SHP77 (cell line): ENCODE measurements around the gene CDKN1B.

ENCODE experiments used
- DNase-seq, 2 experiments: peaks; one replicate each; lab custom pipeline; 2025; lab: John Stamatoyannopoulos, UW

Gene CDKN1B

DNA sequence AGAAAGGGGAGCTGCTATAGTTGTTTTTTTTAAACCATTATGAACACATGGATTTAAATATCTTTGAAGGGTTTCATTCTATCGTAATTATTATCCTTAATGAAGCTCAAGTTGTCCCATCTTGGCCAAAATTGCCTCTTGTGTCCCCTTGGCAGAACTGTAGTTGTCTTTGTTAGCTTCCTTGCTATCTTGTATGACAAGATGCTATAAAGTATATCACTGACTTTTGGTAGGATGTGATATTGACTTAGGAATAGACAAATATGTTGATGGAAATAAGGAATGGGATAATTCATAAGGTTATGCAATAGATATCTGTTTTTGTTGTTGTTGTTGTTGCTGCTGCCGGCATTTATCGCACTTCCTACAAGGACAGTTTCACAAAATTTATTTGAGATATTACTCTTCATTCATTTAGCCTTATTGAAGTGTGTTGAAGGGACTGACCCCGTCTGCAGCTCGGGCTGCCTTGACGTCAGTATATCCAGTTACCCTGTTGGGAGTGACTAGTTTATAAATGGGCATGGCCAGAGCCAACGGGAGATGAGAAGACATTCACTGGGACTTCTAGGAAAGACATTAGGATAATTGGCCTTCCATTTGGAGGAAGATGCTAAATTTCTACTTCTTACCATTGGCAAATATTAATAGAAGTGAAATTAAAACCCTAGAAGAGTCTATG lies 42.2 kb downstream of the CDKN1B start:
- DNase-seq, result no peak

DNA sequence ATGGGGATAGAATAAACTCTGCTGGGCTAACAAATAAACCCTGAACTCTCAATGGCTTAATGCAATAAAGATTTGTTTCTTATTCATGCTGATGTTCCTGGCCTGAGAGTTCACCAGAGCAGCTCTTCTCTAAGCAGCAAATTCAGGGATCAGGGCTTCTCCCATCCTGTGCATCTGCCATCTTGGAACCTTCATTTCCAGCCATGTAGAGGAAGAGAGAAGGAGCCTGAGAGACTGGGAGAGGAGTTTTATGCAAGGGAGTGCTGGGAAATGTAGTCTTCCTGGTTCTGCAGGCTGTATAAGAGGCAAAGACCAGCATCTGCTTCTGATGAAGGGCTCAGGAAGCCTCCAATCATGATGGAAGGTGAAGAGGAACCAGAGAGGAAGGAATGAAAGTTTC lies 47.7 kb downstream of the CDKN1B start:
- no peak for DNase-seq

DNA sequence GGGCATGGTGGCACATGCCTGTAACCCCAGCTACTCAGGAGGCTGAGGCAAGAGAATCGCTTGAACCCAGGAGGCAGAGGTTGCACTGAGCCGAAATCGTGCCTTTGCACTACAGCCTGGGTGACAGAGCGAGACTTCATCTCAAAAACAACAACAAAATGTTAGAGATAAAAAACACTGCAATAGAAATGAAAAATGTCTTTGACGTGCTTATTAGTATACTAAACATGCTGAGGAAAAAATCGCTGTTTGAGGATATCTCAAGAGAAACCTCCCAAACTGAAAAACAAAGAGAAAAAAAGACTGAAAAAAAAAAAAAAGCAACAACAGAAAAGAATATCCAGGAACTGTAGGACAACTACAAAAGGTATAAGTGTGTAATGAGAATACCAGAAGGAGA lies 53.1 kb downstream of the CDKN1B start:
- no peak for DNase-seq
